Measurements from ENCODE around the gene CTF1.

DNA sequence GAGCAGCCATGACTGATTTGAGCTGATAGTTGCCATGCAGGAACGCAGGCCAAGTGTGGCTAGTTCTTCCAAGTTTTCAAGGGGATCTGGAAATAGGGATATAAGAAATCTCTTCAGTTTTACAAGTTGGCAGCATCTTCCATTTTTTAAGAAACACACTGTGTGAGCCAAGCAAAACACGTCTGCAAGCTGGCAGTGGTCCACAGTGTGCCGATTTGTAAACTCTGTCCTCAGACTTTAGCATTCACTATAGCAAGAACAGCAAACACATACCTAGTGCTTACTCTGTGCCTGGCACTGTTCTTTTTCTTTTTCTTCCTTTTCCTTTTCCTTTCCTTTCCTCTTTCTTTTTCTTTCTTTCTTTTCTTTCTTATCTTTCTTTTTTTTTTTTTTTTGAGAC, 55.3 kb downstream of the CTF1 start:
- TF ChIP-seq, protein P1, sequence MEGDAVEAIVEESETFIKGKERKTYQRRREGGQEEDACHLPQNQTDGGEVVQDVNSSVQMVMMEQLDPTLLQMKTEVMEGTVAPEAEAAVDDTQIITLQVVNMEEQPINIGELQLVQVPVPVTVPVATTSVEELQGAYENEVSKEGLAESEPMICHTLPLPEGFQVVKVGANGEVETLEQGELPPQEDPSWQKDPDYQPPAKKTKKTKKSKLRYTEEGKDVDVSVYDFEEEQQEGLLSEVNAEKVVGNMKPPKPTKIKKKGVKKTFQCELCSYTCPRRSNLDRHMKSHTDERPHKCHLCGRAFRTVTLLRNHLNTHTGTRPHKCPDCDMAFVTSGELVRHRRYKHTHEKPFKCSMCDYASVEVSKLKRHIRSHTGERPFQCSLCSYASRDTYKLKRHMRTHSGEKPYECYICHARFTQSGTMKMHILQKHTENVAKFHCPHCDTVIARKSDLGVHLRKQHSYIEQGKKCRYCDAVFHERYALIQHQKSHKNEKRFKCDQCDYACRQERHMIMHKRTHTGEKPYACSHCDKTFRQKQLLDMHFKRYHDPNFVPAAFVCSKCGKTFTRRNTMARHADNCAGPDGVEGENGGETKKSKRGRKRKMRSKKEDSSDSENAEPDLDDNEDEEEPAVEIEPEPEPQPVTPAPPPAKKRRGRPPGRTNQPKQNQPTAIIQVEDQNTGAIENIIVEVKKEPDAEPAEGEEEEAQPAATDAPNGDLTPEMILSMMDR (IDR thresholded peaks at IDR 0.05) = no peak
- TF ChIP-seq POLR2A (IDR thresholded peaks at IDR 0.05) = no peak

All from adrenal gland (tissue), 5 donors.